HG03064 (cell line): ENCODE measurements around the gene ASPHD1.
"Not testable (repeated sequence)": the region's sequence is repeated elsewhere in the genome, so short reads cannot be mapped to it uniquely, and the experiment has no call there.

Experiments used
- ATAC-seq: cut with Tn5 transposase; IDR thresholded peaks from one replicate; pipeline ENCODE4 v1.9.1; 2021; ENCODE audit warnings: low read depth; ENCODE audit not compliant: unreplicated experiment

ASPHD1 gene

GRCh38 chr16:29906520-29907244, 6.4 kb downstream of the ASPHD1 start:
- no peak for ATAC-seq

- ATAC-seq: no peak
These were observed 7.7 kb downstream of the ASPHD1 start for GRCh38 chr16:29907973-29908372.

- no peak for ATAC-seq
These were observed 8.5 kb downstream of the ASPHD1 start for GRCh38 chr16:29908719-29909220.

- ATAC-seq: no peak
These were observed 9.1 kb downstream of the ASPHD1 start for GRCh38 chr16:29909391-29909790.

- not testable (repeated sequence) for ATAC-seq
These were observed 9.6 kb downstream of the ASPHD1 start for GRCh38 chr16:29909851-29910250.

- ATAC-seq: no peak
These were observed 10.8 kb downstream of the ASPHD1 start for GRCh38 chr16:29910819-29911675.

- no peak for ATAC-seq
These were observed 11.4 kb downstream of the ASPHD1 start for GRCh38 chr16:29911676-29912010.

- ATAC-seq: no peak
These were observed 11.8 kb downstream of the ASPHD1 start for GRCh38 chr16:29912087-29912486.

GRCh38 chr16:29913514-29913913, 13.2 kb downstream of the ASPHD1 start:
- no peak for ATAC-seq

GRCh38 chr16:29915590-29916247, 15.4 kb downstream of the ASPHD1 start:
- ATAC-seq: no peak

- ATAC-seq: no peak
These were observed 16.7 kb downstream of the ASPHD1 start for GRCh38 chr16:29916979-29917378.

GRCh38 chr16:29920288-29921033, 20.2 kb downstream of the ASPHD1 start:
- no peak for ATAC-seq

- ATAC-seq: no peak
These were observed 20.7 kb downstream of the ASPHD1 start for GRCh38 chr16:29921034-29921385.

GRCh38 chr16:29922326-29922725, 22.0 kb downstream of the ASPHD1 start:
- no peak for ATAC-seq

GRCh38 chr16:29922986-29923501, 22.8 kb downstream of the ASPHD1 start:
- ATAC-seq: no peak

- ATAC-seq: no peak
These were observed 24.9 kb downstream of the ASPHD1 start for GRCh38 chr16:29925105-29925756.

GRCh38 chr16:29925781-29926710, 25.8 kb downstream of the ASPHD1 start, which contains the start of gene KCTD13:
Gene KCTD13 (minus strand): TSS chr16:29926226. CDS start chr16:29926033, 193 bp downstream.
- ATAC-seq: peak; percentile 70

GRCh38 chr16:29926711-29927052, 26.4 kb downstream of the ASPHD1 start:
- no peak for ATAC-seq
